ENCODE data around the gene DPPA2. TPM values are rescaled to one million over a fixed set of nuclear protein-coding genes. Genes with fewer than 3 reads are reported as not detected.

Gene DPPA2
- total RNA-seq, 1 donor, result not detected

- H3K27me3 ChIP-seq (ENCODE audit: insufficient read depth, low read length), result peaks cover 4% of the 10 kb centered on the region
- H3K9me3 ChIP-seq (ENCODE audit: low read depth, low read length), result no peaks in the 10 kb centered on the region
- H3K4me3 ChIP-seq (ENCODE audit: low read length), result peak within 1 kb of the TSS; percentile 39
- H3K4me1 ChIP-seq (ENCODE audit: insufficient read depth, low read length), result peaks cover 5% of the 10 kb centered on the region
Observed at GRCh38 chr3:109337393-109337792, 21.1 kb upstream of the DPPA2 start, which contains the start of gene DPPA4. TSS of gene DPPA4 (minus strand) at chr3:109337546. CDS start at chr3:109337517, 29 bp downstream.

GRCh38 chr3:109336291-109336861 lies 20.1 kb upstream of the DPPA2 start:
- Histone ChIP-seq H3K27me3 (ENCODE audit: insufficient read depth, low read length) (peaks cover 4% of the 10 kb centered on the region), H3K4me3 (ENCODE audit: low read length) (peak overlapping the region; percentile 39), H3K4me1 (ENCODE audit: insufficient read depth, low read length) (peaks cover 5% of the 10 kb centered on the region), H3K9me3 (ENCODE audit: low read depth, low read length) (no peaks in the 10 kb centered on the region)

GRCh38 chr3:109334572-109334971 lies 18.3 kb upstream of the DPPA2 start:
- peaks cover 4% of the 10 kb centered on the region for H3K27me3 ChIP-seq (ENCODE audit: insufficient read depth, low read length)
- peaks cover 5% of the 10 kb centered on the region for H3K4me1 ChIP-seq (ENCODE audit: insufficient read depth, low read length)
- no peaks in the 10 kb centered on the region for H3K9me3 ChIP-seq (ENCODE audit: low read depth, low read length)
- H3K4me3 ChIP-seq (ENCODE audit: low read length), result no peak overlapping the region

DNA sequence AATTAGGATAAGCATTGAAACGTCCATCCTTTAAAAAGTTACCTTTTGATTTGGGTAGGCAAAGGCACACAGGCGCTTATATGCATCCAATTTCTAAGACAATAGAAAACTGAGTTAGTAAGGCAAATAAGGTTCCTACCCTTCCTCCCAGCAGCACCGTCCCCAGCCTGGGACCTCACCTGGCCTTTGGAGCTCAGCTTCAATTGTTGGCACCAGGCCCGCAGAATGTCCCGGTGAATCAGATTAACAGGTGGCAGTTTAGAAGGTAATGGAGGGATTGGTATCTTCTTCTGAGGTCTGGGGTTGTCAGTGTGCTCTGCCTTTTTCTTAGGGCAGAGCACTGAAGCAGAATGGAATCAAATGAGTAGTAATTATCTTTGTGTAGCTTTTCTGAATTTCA lies 15.4 kb upstream of the DPPA2 start:
- Histone ChIP-seq H3K9me3 (ENCODE audit: low read depth, low read length) (no peaks in the 10 kb centered on the region), H3K4me3 (ENCODE audit: low read length) (no peak overlapping the region), H3K4me1 (ENCODE audit: insufficient read depth, low read length) (peaks cover 5% of the 10 kb centered on the region), H3K27me3 (ENCODE audit: insufficient read depth, low read length) (no peaks in the 10 kb centered on the region)

- Histone ChIP-seq H3K4me3 (ENCODE audit: low read length) (no peak overlapping the region), H3K4me1 (ENCODE audit: insufficient read depth, low read length) (no peaks in the 10 kb centered on the region), H3K9me3 (ENCODE audit: low read depth, low read length) (no peaks in the 10 kb centered on the region), H3K27me3 (ENCODE audit: insufficient read depth, low read length) (no peaks in the 10 kb centered on the region)
Observed at GRCh38 chr3:109330405-109330804, 14.1 kb upstream of the DPPA2 start.

- no peaks in the 10 kb centered on the region for H3K4me1 ChIP-seq (ENCODE audit: insufficient read depth, low read length)
- no peak overlapping the region for H3K4me3 ChIP-seq (ENCODE audit: low read length)
- no peaks in the 10 kb centered on the region for H3K9me3 ChIP-seq (ENCODE audit: low read depth, low read length)
- no peaks in the 10 kb centered on the region for H3K27me3 ChIP-seq (ENCODE audit: insufficient read depth, low read length)
Observed at GRCh38 chr3:109328202-109328601, 11.9 kb upstream of the DPPA2 start.

DNA sequence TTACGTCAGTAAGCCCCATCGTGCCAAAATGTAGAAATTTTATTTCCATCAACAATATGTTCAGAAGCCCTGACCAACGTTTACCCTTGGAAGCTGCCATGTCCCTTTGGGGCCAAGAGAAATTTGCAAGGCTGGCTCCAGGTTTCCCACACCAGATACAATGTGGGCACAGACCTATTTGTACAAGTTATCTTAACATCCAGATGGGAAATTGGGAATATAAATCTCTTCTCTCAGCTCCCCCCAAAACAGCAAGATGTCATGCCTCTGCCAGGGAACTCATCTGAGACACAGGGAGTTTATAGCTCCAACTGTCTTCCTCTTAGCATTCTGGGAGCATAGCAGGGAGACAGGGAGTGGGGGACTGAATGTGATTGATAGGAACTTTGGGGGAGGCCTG lies 9.3 kb upstream of the DPPA2 start:
- Histone ChIP-seq H3K4me3 (ENCODE audit: low read length) (no peak overlapping the region), H3K4me1 (ENCODE audit: insufficient read depth, low read length) (no peaks in the 10 kb centered on the region), H3K27me3 (ENCODE audit: insufficient read depth, low read length) (no peaks in the 10 kb centered on the region), H3K9me3 (ENCODE audit: low read depth, low read length) (no peaks in the 10 kb centered on the region)

- Histone ChIP-seq H3K9me3 (ENCODE audit: low read depth, low read length) (no peaks in the 10 kb centered on the region), H3K4me3 (ENCODE audit: low read length) (no peak overlapping the region), H3K27me3 (ENCODE audit: insufficient read depth, low read length) (no peaks in the 10 kb centered on the region), H3K4me1 (ENCODE audit: insufficient read depth, low read length) (no peaks in the 10 kb centered on the region)
Observed at GRCh38 chr3:109325109-109325508, 8.8 kb upstream of the DPPA2 start.

GRCh38 chr3:109313061-109313460 lies 3.3 kb downstream of the DPPA2 start:
- Histone ChIP-seq H3K9me3 (ENCODE audit: low read depth, low read length) (no peaks in the 10 kb centered on the region), H3K4me1 (ENCODE audit: insufficient read depth, low read length) (no peaks in the 10 kb centered on the region), H3K27me3 (ENCODE audit: insufficient read depth, low read length) (no peaks in the 10 kb centered on the region), H3K4me3 (ENCODE audit: low read length) (no peak overlapping the region)

DNA sequence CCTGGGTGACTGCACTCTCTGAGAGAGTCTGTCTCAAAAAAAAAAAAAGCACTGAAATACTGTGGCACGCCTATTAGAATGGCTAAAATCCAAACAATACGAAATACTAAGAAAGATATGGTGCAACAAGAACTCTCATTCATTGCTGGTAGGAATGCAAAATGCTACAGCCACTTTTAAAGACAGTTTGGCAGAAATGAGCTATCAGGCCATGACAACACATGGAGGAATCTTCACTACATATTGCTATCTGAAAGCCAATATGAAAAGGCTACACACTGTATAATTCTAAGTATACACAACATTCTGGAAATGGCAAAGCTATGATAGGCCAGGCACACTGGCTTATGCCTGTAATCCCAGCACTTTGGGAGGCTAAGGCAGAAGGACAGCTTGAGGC lies 18.8 kb downstream of the DPPA2 start:
- Histone ChIP-seq H3K4me3 (ENCODE audit: low read length) (no peak overlapping the region), H3K9me3 (ENCODE audit: low read depth, low read length) (no peaks in the 10 kb centered on the region), H3K4me1 (ENCODE audit: insufficient read depth, low read length) (no peaks in the 10 kb centered on the region), H3K27me3 (ENCODE audit: insufficient read depth, low read length) (no peaks in the 10 kb centered on the region)

GRCh38 chr3:109284071-109284470 lies 32.2 kb downstream of the DPPA2 start:
- Histone ChIP-seq H3K27me3 (ENCODE audit: insufficient read depth, low read length) (no peaks in the 10 kb centered on the region), H3K9me3 (ENCODE audit: low read depth, low read length) (no peaks in the 10 kb centered on the region), H3K4me1 (ENCODE audit: insufficient read depth, low read length) (no peaks in the 10 kb centered on the region), H3K4me3 (ENCODE audit: low read length) (no peak overlapping the region)

- H3K4me1 ChIP-seq (ENCODE audit: insufficient read depth, low read length), result no peaks in the 10 kb centered on the region
Observed at GRCh38 chr3:109278546-109278945, 37.8 kb downstream of the DPPA2 start.

DNA sequence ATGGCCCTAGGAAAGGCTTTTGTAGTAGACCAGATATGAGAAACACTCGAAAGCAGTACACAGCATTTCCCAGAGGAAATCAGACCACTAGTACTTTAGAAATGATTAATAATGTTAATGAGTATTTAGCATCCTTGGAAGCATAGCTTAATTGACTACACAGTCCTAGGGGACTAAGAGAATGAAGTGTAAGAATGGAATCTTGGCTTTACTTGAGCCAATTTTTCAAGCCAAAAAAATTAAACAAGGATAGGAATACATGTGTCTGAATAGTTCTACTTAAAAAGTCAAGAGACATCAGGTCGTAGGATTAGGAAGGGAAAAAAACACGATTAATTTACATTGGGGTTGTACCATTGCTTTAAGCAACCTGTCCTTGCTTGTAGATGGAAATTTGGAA lies 38.2 kb downstream of the DPPA2 start:
- H3K27me3 ChIP-seq (ENCODE audit: insufficient read depth, low read length), result no peaks in the 10 kb centered on the region
- no peaks in the 10 kb centered on the region for H3K4me1 ChIP-seq (ENCODE audit: insufficient read depth, low read length)
- no peaks in the 10 kb centered on the region for H3K9me3 ChIP-seq (ENCODE audit: low read depth, low read length)
- no peak overlapping the region for H3K4me3 ChIP-seq (ENCODE audit: low read length)

More at GRCh38 chr3:109278546-109278945, 37.8 kb downstream of the DPPA2 start:
- no peaks in the 10 kb centered on the region for H3K9me3 ChIP-seq (ENCODE audit: low read depth, low read length)
- H3K4me3 ChIP-seq (ENCODE audit: low read length), result no peak overlapping the region
- H3K27me3 ChIP-seq (ENCODE audit: insufficient read depth, low read length), result no peaks in the 10 kb centered on the region

- no peaks in the 10 kb centered on the region for H3K4me1 ChIP-seq (ENCODE audit: insufficient read depth, low read length)
- H3K9me3 ChIP-seq (ENCODE audit: low read depth, low read length), result no peaks in the 10 kb centered on the region
- H3K27me3 ChIP-seq (ENCODE audit: insufficient read depth, low read length), result no peaks in the 10 kb centered on the region
Observed at GRCh38 chr3:109275702-109276293, 40.5 kb downstream of the DPPA2 start.

DNA sequence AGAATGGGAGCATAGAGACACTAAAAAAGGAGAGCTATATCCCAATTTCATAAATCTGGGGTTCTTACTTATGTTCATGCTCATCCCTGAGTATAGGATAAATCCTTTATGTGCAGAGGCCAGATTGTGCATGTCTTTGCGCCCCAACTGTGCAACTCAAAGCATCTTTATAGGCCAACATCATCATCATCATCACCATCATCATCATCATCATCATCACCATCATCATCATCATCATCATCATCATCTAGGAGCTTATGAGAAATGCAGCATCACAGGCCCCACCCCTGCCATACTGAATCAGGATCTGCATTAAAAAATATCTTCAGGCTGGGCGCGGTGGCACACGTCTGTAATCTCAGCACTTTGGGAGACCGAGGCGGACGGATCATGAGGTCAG lies 45.5 kb downstream of the DPPA2 start:
- Histone ChIP-seq H3K4me3 (ENCODE audit: low read length) (no peak overlapping the region), H3K4me1 (ENCODE audit: insufficient read depth, low read length) (no peaks in the 10 kb centered on the region), H3K9me3 (ENCODE audit: low read depth, low read length) (no peaks in the 10 kb centered on the region), H3K27me3 (ENCODE audit: insufficient read depth, low read length) (no peaks in the 10 kb centered on the region)

More at GRCh38 chr3:109275702-109276293, 40.5 kb downstream of the DPPA2 start:
- no peak overlapping the region for H3K4me3 ChIP-seq (ENCODE audit: low read length)

Measured in mononuclear cell (primary cell).